Dendritic cell treated with granulocyte-macrophage colony-stimulating factor and Interleukin-4, amounts not matched to agents 40 ng/mL and 50 ng/mL, for 4 days (primary cell): Measurements from ENCODE around the gene IL17RE.

Source experiments
- H3K27ac Mint-ChIP-seq: one replicate; pipeline ENCODE4 v1.8.0; 2022; ENCODE audit warnings: mild to moderate bottlenecking, mixed read lengths
- H3K27me3 Mint-ChIP-seq: one replicate; pipeline ENCODE4 v1.8.0; 2022; ENCODE audit warnings: mild to moderate bottlenecking, mixed read lengths
- H3K36me3 Mint-ChIP-seq: one replicate; pipeline ENCODE4 v1.8.0; 2022; ENCODE audit warnings: low read depth, mixed read lengths
- H3K4me1 Mint-ChIP-seq: one replicate; pipeline ENCODE4 v1.8.0; 2022; ENCODE audit warnings: low read depth, mixed read lengths
- H3K4me3 Mint-ChIP-seq: one replicate; pipeline ENCODE4 v1.8.0; 2022; ENCODE audit warnings: mild to moderate bottlenecking, moderate library complexity, mixed read lengths
- H3K9me3 Mint-ChIP-seq: one replicate; pipeline ENCODE4 v1.8.0; 2022; ENCODE audit warnings: mixed read lengths
- intact Hi-C: fragments of 100-400 bp; cut with micrococcal nuclease; formaldehyde crosslinking; loops from one replicate; pipeline ENCODE4 v1.15.0; 2022

Gene IL17RE

GRCh38 chr3:9906480-9906879 lies 3.8 kb downstream of the IL17RE start:
- Mint-ChIP-seq H3K4me1 (peaks cover 40% of the 10 kb centered on the region), H3K4me3 (no peak overlapping the region), H3K27ac (no peak overlapping the region), H3K27me3 (no peaks in the 10 kb centered on the region), H3K36me3 (no peaks in the 10 kb centered on the region), H3K9me3 (no peaks in the 10 kb centered on the region)
- intact Hi-C loops: no loop called here

DNA sequence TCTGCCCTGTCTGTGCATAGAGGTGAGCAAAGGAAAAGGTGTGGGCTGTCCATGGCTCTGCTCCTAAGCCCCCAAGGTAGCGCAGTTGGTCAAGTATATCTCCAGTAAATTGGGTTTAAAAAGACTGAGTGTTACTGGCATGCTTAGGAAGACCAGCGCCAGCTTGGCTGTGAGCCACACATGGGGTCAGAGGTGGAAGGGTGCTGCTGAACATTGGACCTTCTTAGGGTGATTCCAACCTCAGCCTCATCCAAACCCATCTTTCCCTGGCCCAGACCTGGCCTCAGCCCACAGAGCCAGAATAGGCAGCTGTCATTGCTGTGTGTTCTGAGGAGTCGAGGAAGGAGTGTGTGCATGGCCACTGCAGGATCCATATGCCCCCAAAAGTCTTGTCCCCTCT lies 5.6 kb downstream of the IL17RE start:
- H3K4me3 Mint-ChIP-seq: no peak overlapping the region
- intact Hi-C loops: no loop called here
- H3K27ac Mint-ChIP-seq: no peak overlapping the region
- H3K27me3 Mint-ChIP-seq: peaks cover 3% of the 10 kb centered on the region
- H3K9me3 Mint-ChIP-seq: no peaks in the 10 kb centered on the region
- no peaks in the 10 kb centered on the region for H3K36me3 Mint-ChIP-seq
- H3K4me1 Mint-ChIP-seq: peaks cover 36% of the 10 kb centered on the region

DNA sequence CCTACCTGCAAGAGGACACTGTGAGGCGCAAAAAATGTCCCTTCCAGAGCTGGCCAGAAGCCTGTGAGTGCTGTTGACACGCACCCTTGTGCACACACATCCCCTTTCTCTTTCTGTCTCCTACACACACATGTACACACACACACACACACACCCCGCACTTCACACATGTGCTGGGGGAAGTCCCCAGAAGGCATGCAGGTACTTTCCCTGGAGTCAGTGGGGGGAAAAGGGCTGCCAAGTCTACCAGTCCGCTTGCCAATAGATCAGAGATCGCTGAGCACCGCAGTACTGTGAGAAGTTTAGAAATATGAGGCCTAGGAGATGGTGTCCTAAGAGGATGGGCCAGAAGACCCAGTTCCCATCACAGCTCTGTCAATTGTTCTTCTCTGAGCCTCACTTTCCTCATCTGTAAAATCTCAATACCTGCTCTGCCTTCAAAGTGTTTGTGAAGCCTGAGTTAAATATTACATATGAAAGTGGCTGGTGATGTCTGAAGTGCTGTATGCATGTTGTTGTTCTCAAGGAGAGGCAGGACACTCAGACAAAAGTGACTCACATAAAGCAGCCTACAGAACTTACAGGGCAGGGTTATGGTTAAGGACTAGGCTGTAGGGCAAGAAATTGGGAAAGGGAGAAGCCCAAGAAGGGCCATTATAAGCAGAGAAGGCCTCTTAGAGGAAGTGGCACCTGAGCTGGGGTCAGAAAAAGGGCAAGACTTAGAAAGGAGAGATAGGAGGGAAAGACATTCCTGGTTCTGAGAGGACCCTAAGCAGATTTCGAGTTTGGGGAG lies 6.8 kb downstream of the IL17RE start:
- intact Hi-C loops: loop anchor here (10.0 kb wide), 1 partner anchor 205 kb away; the partner anchor contains the start of gene CPNE9
- H3K27me3 Mint-ChIP-seq: peaks cover 3% of the 10 kb centered on the region
- H3K4me3 Mint-ChIP-seq: no peak overlapping the region
- H3K4me1 Mint-ChIP-seq: peaks cover 32% of the 10 kb centered on the region
- no peaks in the 10 kb centered on the region for H3K36me3 Mint-ChIP-seq
- H3K9me3 Mint-ChIP-seq: no peaks in the 10 kb centered on the region
- no peak overlapping the region for H3K27ac Mint-ChIP-seq

DNA sequence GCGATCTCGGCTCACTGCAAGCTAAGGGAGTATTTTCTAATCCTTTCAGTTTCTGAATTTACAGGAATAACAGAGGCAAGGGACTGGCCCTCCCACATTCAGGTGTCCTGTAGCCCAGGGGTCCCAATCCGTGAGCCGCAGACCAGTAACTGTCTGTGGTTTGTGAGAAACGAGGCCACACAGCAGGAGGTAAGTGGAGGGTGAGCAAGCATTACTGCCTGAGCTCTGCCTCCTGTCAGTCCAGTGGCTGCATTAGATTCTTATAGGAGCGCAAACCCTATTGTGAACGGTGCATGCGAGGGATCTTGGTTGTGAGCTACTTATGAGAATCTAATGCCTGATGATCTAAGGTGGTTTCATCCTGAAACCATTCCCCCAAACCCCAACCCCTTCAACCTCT lies 9.2 kb downstream of the IL17RE start:
- H3K27ac Mint-ChIP-seq: no peak overlapping the region
- intact Hi-C loops: loop anchor here (10.0 kb wide), 1 partner anchor 207 kb away; the partner anchor contains the start of gene CPNE9
- no peak overlapping the region for H3K4me3 Mint-ChIP-seq
- H3K9me3 Mint-ChIP-seq: no peaks in the 10 kb centered on the region
- H3K27me3 Mint-ChIP-seq: peaks cover 3% of the 10 kb centered on the region
- peaks cover 49% of the 10 kb centered on the region for H3K4me1 Mint-ChIP-seq
- H3K36me3 Mint-ChIP-seq: no peaks in the 10 kb centered on the region

DNA sequence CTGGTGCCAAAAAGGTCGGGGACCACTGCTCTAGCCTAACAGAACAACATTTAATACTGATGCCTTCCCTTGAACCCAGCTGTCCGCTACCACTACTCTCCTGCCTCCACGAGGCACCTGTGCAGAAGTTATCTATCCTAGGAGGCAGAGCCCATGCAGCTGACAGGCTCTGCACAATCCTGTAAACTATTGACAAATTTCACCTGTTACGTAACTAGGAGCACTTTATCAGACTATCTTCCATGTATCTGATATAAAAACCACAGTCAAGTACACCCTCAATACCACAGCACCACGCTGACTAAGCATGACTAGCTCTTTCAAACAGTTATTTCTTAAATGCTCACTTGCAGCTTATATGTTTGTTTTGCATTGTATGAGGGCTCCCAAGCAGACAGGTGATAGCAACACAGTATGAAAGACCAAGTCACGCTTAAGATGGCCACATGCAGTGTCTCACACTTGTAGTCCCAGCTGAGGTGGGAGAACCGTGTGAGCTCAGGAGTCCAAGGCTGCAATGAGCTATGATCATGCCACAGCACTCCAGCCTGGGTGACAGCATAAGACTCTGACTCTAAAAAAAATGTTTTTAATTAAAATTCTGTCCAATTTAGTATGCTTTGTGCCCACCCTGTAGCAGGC lies 9.8 kb downstream of the IL17RE start:
- H3K4me1 Mint-ChIP-seq: peaks cover 54% of the 10 kb centered on the region
- H3K9me3 Mint-ChIP-seq: no peaks in the 10 kb centered on the region
- H3K27ac Mint-ChIP-seq: no peak overlapping the region
- no peaks in the 10 kb centered on the region for H3K36me3 Mint-ChIP-seq
- no peak overlapping the region for H3K4me3 Mint-ChIP-seq
- peaks cover 3% of the 10 kb centered on the region for H3K27me3 Mint-ChIP-seq
- intact Hi-C loops: loop anchor here (10.0 kb wide), 1 partner anchor 208 kb away; the partner anchor contains the start of gene CPNE9

GRCh38 chr3:9913601-9914000 lies 11.0 kb downstream of the IL17RE start:
- Mint-ChIP-seq H3K27ac (no peak overlapping the region), H3K4me1 (peaks cover 66% of the 10 kb centered on the region), H3K4me3 (no peak overlapping the region), H3K9me3 (no peaks in the 10 kb centered on the region), H3K27me3 (peaks cover 3% of the 10 kb centered on the region), H3K36me3 (no peaks in the 10 kb centered on the region)
- intact Hi-C loops: loop anchor here (10.0 kb wide), 1 partner anchor 209 kb away; the partner anchor contains the start of gene CPNE9

DNA sequence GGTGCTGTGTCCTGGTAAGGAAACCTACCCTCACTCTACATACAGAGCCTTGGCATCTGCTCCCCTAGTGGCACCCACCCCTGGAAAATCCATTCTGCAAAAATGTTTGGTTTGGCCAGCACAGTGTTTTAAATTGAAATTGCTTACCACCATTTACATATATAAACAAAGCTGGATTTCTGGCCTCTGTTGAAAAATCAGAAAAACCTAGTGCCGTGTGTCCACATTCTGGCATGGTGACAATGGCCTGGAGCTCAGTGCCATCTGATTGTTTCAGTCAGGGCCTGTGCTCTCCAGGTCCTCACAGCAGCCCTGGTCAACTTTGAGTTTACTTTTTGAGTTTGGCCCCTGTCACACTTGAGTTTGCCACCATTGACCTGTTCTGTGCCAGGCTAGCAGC lies 11.4 kb downstream of the IL17RE start:
- Mint-ChIP-seq H3K4me3 (no peak overlapping the region), H3K4me1 (peaks cover 65% of the 10 kb centered on the region), H3K9me3 (no peaks in the 10 kb centered on the region), H3K27ac (peak overlapping the region; percentile 89), H3K36me3 (no peaks in the 10 kb centered on the region), H3K27me3 (peaks cover 3% of the 10 kb centered on the region)
- intact Hi-C loops: loop anchor here (2.0 to 10.0 kb wide), 2 partner anchors 23 to 209 kb away; partner anchors contain the start of genes CPNE9 and JAGN1

DNA sequence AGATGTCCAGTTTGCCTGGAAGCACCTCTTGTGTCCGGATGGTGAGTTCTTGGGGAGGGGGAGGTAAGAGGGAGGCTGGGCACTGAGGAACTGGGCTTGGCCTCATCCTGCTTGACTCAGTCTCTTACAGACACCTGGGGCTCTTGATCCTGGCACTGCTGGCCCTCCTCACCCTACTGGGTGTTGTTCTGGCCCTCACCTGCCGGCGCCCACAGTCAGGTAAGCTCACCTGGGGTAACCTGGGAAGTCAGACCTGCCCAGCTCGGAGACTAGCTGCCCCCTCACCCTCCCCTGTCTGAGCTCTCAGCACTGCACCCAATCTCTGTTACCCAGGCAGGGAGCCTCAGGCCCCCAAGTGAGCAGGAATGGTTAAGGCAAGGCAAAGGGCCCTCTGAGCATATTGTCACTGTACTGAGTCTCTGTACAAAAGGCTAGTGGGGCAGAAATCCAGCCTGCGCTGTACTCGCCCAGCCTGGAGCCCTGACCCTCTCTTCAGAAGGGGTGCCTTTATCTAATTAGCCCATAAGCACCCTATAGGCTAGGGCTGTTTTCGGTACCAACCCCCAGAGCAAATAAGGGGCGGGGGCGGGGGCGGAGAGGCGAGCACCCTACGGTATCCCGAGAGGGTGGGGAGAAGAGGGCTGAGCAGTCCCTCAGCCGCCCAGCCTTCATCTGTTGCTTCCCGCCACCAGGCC lies 12.1 kb downstream of the IL17RE start:
- peak overlapping the region; percentile 79 for H3K4me3 Mint-ChIP-seq
- H3K27me3 Mint-ChIP-seq: peaks cover 3% of the 10 kb centered on the region
- H3K9me3 Mint-ChIP-seq: no peaks in the 10 kb centered on the region
- peak overlapping the region; percentile 89 for H3K27ac Mint-ChIP-seq
- peaks cover 58% of the 10 kb centered on the region for H3K4me1 Mint-ChIP-seq
- no peaks in the 10 kb centered on the region for H3K36me3 Mint-ChIP-seq
- intact Hi-C loops: loop anchor here (2.0 to 10.0 kb wide), 3 partner anchors 24 to 210 kb away; partner anchors contain the start of genes CPNE9 and JAGN1

GRCh38 chr3:9915254-9916141 lies 12.8 kb downstream of the IL17RE start:
- H3K9me3 Mint-ChIP-seq: no peaks in the 10 kb centered on the region
- peaks cover 55% of the 10 kb centered on the region for H3K4me1 Mint-ChIP-seq
- peak overlapping the region; percentile 89 for H3K27ac Mint-ChIP-seq
- intact Hi-C loops: loop anchor here (2.0 to 10.0 kb wide), 4 partner anchors 17 to 211 kb away; partner anchors contain the start of genes CPNE9, CRELD1 and JAGN1
- H3K27me3 Mint-ChIP-seq: peaks cover 3% of the 10 kb centered on the region
- H3K36me3 Mint-ChIP-seq: no peaks in the 10 kb centered on the region
- H3K4me3 Mint-ChIP-seq: peak overlapping the region; percentile 79

GRCh38 chr3:9916346-9916733 lies 13.7 kb downstream of the IL17RE start:
- H3K27me3 Mint-ChIP-seq: peaks cover 3% of the 10 kb centered on the region
- intact Hi-C loops: loop anchor here (2.0 to 10.0 kb wide), 3 partner anchors 16 to 212 kb away; partner anchors contain the start of genes CPNE9 and CRELD1
- H3K4me3 Mint-ChIP-seq: peak overlapping the region; percentile 79
- peaks cover 51% of the 10 kb centered on the region for H3K4me1 Mint-ChIP-seq
- H3K36me3 Mint-ChIP-seq: peaks cover 5% of the 10 kb centered on the region
- H3K27ac Mint-ChIP-seq: peak overlapping the region; percentile 89
- H3K9me3 Mint-ChIP-seq: no peaks in the 10 kb centered on the region

DNA sequence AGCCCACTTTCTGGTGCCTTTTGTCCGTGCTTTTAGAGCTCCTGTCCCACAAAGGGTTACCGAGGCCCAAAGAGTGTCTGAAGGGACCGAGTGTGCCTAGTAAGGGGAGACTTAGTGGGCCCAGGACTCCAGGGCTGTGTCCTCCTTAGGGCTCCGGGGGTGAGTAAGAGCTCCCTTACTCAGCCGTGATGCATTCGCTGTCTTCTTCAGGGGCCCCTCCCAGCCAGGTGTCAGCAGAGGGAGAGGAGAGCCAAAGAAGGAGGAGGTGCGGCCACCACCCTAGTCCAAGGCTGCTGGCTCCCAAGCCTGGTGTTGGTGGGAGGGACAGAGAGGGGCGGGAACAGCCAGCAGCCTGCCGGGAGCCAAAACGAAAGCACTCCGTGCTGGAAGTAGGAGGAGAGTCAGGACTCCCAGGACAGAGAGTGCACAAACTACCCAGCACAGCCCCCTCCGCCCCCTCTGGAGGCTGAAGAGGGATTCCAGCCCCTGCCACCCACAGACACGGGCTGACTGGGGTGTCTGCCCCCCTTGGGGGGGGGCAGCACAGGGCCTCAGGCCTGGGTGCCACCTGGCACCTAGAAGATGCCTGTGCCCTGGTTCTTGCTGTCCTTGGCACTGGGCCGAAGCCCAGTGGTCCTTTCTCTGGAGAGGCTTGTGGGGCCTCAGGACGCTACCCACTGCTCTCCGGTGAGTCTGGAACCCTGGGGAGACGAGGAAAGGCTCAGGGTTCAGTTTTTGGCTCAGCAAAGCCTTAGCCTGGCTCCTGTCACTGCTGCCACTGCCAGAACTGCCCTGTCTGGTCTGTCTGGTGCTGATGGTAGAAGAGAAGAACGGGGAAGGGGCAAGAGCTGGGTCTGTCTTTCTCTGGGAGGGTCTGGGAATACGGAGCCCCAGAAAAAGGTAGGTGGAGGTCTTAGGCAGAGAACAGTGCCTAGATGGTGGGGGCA lies 14.4 kb downstream of the IL17RE start, which contains the start of gene IL17RC:
IL17RC (plus strand) TSS at position 365 of the 947 bp plus-strand sequence; CDS start at position 583, 218 bp downstream.
- Mint-ChIP-seq H3K4me1 (peaks cover 44% of the 10 kb centered on the region), H3K36me3 (peaks cover 5% of the 10 kb centered on the region), H3K4me3 (peak within 1 kb of the TSS; percentile 79), H3K27me3 (peaks cover 3% of the 10 kb centered on the region), H3K27ac (peak within 1 kb of the TSS; percentile 89), H3K9me3 (no peaks in the 10 kb centered on the region)
- intact Hi-C loops: loop anchor here (2.0 to 10.0 kb wide), 3 partner anchors 16 to 212 kb away; partner anchors contain the start of genes CPNE9 and CRELD1

DNA sequence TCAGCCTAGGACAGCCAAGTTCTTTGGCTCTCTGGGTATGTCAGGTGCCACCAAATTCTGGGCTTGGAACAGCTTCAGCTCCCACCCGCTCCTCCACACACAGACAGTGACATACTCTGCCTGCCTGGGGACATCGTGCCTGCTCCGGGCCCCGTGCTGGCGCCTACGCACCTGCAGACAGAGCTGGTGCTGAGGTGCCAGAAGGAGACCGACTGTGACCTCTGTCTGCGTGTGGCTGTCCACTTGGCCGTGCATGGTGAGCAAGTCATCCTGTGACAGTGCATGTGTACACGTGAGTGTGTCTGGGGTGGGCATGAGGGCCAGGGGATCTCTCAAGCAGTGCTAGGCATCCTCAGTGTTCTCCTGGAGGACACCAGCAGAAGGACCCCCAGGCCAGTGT lies 15.2 kb downstream of the IL17RE start:
- H3K36me3 Mint-ChIP-seq: peaks cover 5% of the 10 kb centered on the region
- no peaks in the 10 kb centered on the region for H3K27me3 Mint-ChIP-seq
- peak overlapping the region; percentile 89 for H3K27ac Mint-ChIP-seq
- intact Hi-C loops: loop anchor here (2.0 to 10.0 kb wide), 3 partner anchors 15 to 213 kb away; partner anchors contain the start of genes CPNE9 and CRELD1
- no peak overlapping the region for H3K4me3 Mint-ChIP-seq
- H3K4me1 Mint-ChIP-seq: peaks cover 37% of the 10 kb centered on the region
- no peaks in the 10 kb centered on the region for H3K9me3 Mint-ChIP-seq
